Natural killer cell (primary cell): ENCODE results near the gene MON1B. TPM values are rescaled to one million over a fixed set of nuclear protein-coding genes. Genes with fewer than 3 reads are reported as not detected.
"Not testable (repeated sequence)": the region's sequence is repeated elsewhere in the genome, so short reads cannot be mapped to it uniquely, and the experiment has no call there.

Experiments used
- ATAC-seq, 3 donors: fragments of 150-1000 bp in 2 of 3; fragments of 200-7000 bp in 1 of 3; cut with Tn5 transposase; 1 replicate in 1 of 3; 2 replicates in 2 of 3; pipeline ENCODE4 v1.10.0; 2021; ENCODE audit warnings: mild to moderate bottlenecking in 2 of 3, moderate library complexity in 2 of 3
- DNase-seq, 2 donors: peaks; one replicate each; pipeline versions ENCODE4 v3.0.0 to v3.0.0-alpha.2; 2013 to 2021; ENCODE audit warnings: mixed read lengths in 1 of 2
- H3K27ac ChIP-seq: one replicate; pipeline ENCODE4 v1.5.1; 2013; ENCODE audit warnings: mild to moderate bottlenecking, low read length
- H3K27me3 ChIP-seq: one replicate; pipeline ENCODE4 v1.6.1; 2013; ENCODE audit warnings: low read length; ENCODE audit not compliant: control insufficient read depth, insufficient read depth
- H3K36me3 ChIP-seq: one replicate; pipeline ENCODE4 v1.6.1; 2013; ENCODE audit warnings: low read length; ENCODE audit not compliant: control insufficient read depth, insufficient read depth
- H3K4me1 ChIP-seq: one replicate; pipeline ENCODE4 v1.6.1; 2013; ENCODE audit warnings: low read length; ENCODE audit not compliant: control insufficient read depth, insufficient read depth
- H3K4me3 ChIP-seq: one replicate; pipeline ENCODE4 v1.5.1; 2013; ENCODE audit warnings: low read length
- H3K9me3 ChIP-seq: one replicate; pipeline ENCODE4 v1.6.1; 2013; ENCODE audit warnings: low read length; ENCODE audit not compliant: control insufficient read depth, insufficient read depth
- H3K27ac Mint-ChIP-seq, 2 donors: one replicate each; pipeline ENCODE4 v1.8.0; 2022; ENCODE audit warnings: mild to moderate bottlenecking in 2 of 2, mixed read lengths in 2 of 2, moderate library complexity in 1 of 2
- H3K27me3 Mint-ChIP-seq, 2 donors: one replicate each; pipeline ENCODE4 v1.8.0; 2022; ENCODE audit warnings: low read depth in 2 of 2, mixed read lengths in 2 of 2
- H3K36me3 Mint-ChIP-seq: one replicate; pipeline ENCODE4 v1.8.0; 2022; ENCODE audit warnings: mixed read lengths
- H3K4me1 Mint-ChIP-seq, 2 donors: one replicate each; pipeline ENCODE4 v1.8.0; 2022; ENCODE audit warnings: mixed read lengths in 2 of 2
- H3K4me3 Mint-ChIP-seq: one replicate; pipeline ENCODE4 v1.8.0; 2022; ENCODE audit warnings: mild to moderate bottlenecking, moderate library complexity, mixed read lengths
- H3K9me3 Mint-ChIP-seq, 2 donors: one replicate each; pipeline ENCODE4 v1.8.0; 2022; ENCODE audit warnings: mixed read lengths in 2 of 2
- CTCF ChIP-seq: fragments of 200-600 bp; IDR thresholded peaks from one replicate; pipeline ENCODE4 v1.8.0; 2022; ENCODE audit warnings: antibody characterized with exemption
- WGBS: methylation state at CpG from one replicate; pipeline ENCODE4 v1.1.7; 2013; ENCODE audit warnings: missing lambda C conversion rate; ENCODE audit not compliant: insufficient coverage; 5-methylcytosine and 5-hydroxymethylcytosine counted together
- intact Hi-C: fragments of 100-400 bp; cut with micrococcal nuclease; formaldehyde crosslinking; loops from one replicate; pipeline ENCODE4 v1.14.2; 2022
- total RNA-seq, 4 donors: library from RNA; stranded (reverse); fragments of 120-200 nt in 1 of 4; gene quantifications; one replicate each; pipeline versions ENCODE4 v1.2.3 to v1.2.4, GENCODE V29; 2013 to 2022

The MON1B gene
- total RNA-seq, 3 donors from 2014 or later (not counting 1 experiment from before 2014, with no cell fraction given), result 88.6 to 97.8 (median 91.1) TPM

GRCh38 chr16:77157346-77158058 lies 33.5 kb upstream of the MON1B start:
- peaks cover 14 to 25% of the 10 kb centered on the region in 2 donors for H3K27me3 Mint-ChIP-seq
- Histone ChIP-seq H3K9me3 (no peaks in the 10 kb centered on the region), H3K4me3 (no peak overlapping the region), H3K36me3 (no peaks in the 10 kb centered on the region), H3K27ac (no peak overlapping the region), H3K4me1 (no peaks in the 10 kb centered on the region), H3K27me3 (peaks cover 2% of the 10 kb centered on the region)
- intact Hi-C loops, result no loop called here
- no peak overlapping the region for H3K4me3 Mint-ChIP-seq
- no peak overlapping the region for H3K27ac Mint-ChIP-seq
- H3K4me1 Mint-ChIP-seq, result no peaks in the 10 kb centered on the region
- H3K36me3 Mint-ChIP-seq, result no peaks in the 10 kb centered on the region
- no peak for TF ChIP-seq CTCF
- H3K9me3 Mint-ChIP-seq, result no peaks in the 10 kb centered on the region
- 69% methylated on average over 2 of the region's 3 CpGs for WGBS
- no peak for ATAC-seq
- DNase-seq, result no peak

DNA sequence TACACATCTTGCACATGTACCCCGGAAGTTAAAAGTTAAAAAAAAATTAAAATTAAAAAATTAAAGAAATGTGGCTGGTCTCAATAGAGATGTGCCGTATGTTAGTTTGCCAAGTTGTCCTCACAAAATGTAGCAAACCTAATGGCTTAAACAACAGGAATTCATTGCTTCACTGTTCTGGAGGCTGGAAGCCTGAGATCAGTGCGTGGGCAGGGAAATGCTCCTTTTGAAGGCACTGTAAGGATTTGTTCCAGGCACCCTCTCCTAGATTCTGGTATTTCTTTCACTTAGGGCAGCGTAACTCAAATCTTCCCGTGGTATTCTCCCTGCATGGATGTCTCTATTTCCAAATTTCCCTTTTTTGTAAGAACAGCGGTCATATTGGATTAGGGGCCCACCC lies 32.7 kb upstream of the MON1B start:
- no peaks in the 10 kb centered on the region for H3K36me3 Mint-ChIP-seq
- DNase-seq, result no peak
- TF ChIP-seq CTCF, result no peak
- no peak overlapping the region for H3K4me3 Mint-ChIP-seq
- no peak for ATAC-seq
- peaks cover 18 to 32% of the 10 kb centered on the region in 2 donors for H3K27me3 Mint-ChIP-seq
- no peaks in the 10 kb centered on the region for H3K9me3 ChIP-seq
- no peak overlapping the region for H3K27ac ChIP-seq
- intact Hi-C loops, result no loop called here
- H3K27ac Mint-ChIP-seq, result no peak overlapping the region
- peaks cover 2% of the 10 kb centered on the region for H3K27me3 ChIP-seq
- H3K36me3 ChIP-seq, result no peaks in the 10 kb centered on the region
- WGBS, result 91% methylated on average over 5 of the region's 6 CpGs
- no peak overlapping the region for H3K4me3 ChIP-seq
- no peaks in the 10 kb centered on the region for H3K4me1 Mint-ChIP-seq
- no peaks in the 10 kb centered on the region for H3K9me3 Mint-ChIP-seq
- H3K4me1 ChIP-seq, result no peaks in the 10 kb centered on the region

DNA sequence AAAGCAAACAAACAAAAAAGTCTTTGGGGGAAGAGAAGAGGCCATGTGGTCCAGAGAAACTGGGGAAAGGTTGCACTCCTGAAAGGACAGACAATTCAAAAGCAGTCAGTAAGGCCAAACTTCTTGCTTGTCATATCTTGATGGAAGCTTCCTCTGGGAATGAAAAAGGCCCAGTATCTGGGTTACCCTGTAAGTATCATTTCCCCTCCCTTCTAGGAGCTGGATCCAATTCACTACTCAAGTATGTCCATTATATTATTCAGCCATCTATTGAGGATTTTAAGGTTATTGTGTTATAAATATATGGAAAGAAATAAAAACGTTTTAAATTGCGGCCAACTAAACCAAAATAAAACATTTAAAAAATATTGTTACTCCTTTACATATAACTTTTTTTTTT lies 26.0 kb upstream of the MON1B start:
- Mint-ChIP-seq H3K4me1 (no peaks in the 10 kb centered on the region), H3K27ac (no peak overlapping the region), H3K36me3 (no peaks in the 10 kb centered on the region), H3K27me3 (peaks cover 24 to 35% of the 10 kb centered on the region in 2 donors), H3K4me3 (no peak overlapping the region), H3K9me3 (no peaks in the 10 kb centered on the region)
- intact Hi-C loops, result no loop called here
- H3K4me1 ChIP-seq, result no peaks in the 10 kb centered on the region
- no peak for ATAC-seq
- no peak overlapping the region for H3K27ac ChIP-seq
- DNase-seq, result no peak
- no peaks in the 10 kb centered on the region for H3K27me3 ChIP-seq
- no peak overlapping the region for H3K4me3 ChIP-seq
- no peaks in the 10 kb centered on the region for H3K36me3 ChIP-seq
- H3K9me3 ChIP-seq, result no peaks in the 10 kb centered on the region
- no peak for TF ChIP-seq CTCF
- no CpG with 5 or more reads among the region's 2 CpGs for whole genome bisulfite sequencing

DNA sequence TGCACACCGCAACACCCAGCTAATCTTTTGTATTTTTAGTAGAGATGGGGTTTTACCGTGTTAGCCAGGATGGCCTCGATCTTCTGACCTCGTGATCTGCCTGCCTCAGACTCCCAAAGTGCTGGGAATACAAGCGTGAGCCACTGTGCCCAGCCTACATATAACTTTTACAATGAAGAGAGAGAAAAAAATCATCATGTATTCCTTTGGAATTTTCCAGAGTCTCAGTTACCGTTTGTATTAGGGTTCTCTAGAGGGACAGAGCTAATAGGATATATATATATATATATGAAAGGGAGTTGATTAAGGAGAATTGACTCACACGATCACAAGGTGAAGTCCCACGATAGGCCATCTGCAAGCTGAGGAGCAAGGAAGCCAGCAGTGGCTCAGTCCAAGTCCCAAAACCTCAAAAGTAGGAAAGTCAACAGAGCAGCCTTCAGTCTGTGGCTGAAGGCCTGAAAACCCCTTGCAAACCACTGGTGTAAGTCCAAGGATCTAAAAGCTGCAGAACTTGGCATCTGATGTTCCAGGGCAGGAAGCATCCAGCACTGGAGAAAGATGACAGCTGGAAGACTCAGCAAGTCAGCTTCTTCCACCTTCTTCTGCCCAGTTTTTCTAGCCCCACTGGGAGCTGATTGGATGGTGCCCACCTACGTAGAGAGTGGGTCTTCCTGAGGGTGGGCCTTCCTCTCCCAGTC lies 25.3 kb upstream of the MON1B start:
- DNase-seq, H3K4me3 ChIP-seq, H3K36me3 Mint-ChIP-seq, H3K27me3 ChIP-seq, H3K27ac Mint-ChIP-seq, H3K4me1 Mint-ChIP-seq, H3K36me3 ChIP-seq, H3K9me3 Mint-ChIP-seq, intact Hi-C loops, H3K4me3 Mint-ChIP-seq, ATAC-seq, H3K9me3 ChIP-seq, H3K27ac ChIP-seq, H3K4me1 ChIP-seq: not testable (repeated sequence)
- H3K27me3 Mint-ChIP-seq, result peaks cover 29 to 40% of the 10 kb centered on the region in 2 donors
- WGBS, result 89% methylated on average over 9 of the region's 9 CpGs
